Astrocyte (in vitro differentiated cells and primary cell): ENCODE data around the gene GIGYF2.
"Not testable (repeated sequence)": the region's sequence is repeated elsewhere in the genome, so short reads cannot be mapped to it uniquely, and the experiment has no call there.

ENCODE experiments used
- CTCF ChIP-seq: IDR thresholded peaks from 2 replicates; pipeline ENCODE4 v1.5.1; 2011; ENCODE audit warnings: low read depth, mild to moderate bottlenecking, inconsistent platforms, low read length, moderate library complexity; ENCODE audit not compliant: insufficient read depth
- EZH2 ChIP-seq: IDR thresholded peaks from 2 replicates; pipeline ENCODE4 v1.6.1; 2012; ENCODE audit warnings: mild to moderate bottlenecking, low read length, inconsistent platforms; ENCODE audit not compliant: insufficient read depth

DNA sequence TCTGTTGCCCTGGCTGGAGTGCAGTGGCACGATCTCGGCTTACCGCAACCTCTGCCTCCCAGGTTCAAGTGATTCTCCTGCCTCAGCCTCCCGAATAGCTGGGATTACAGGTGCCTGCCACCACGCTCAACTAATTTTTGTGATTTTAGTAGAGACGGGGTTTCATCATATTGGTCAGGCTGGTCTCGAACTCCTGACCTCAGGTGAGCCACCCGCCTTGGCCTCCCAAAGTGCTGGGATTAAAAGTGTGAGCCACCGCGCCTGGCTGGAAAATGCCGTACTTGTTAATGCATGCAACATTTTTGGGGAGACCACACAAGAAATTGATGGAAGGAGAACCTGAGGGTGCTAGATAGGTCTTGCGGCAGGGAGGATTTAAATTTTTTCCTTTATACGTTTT is 6.0 kb upstream of the GIGYF2 start:
- TF ChIP-seq EZH2, CTCF: not testable (repeated sequence)
